WTC11 (cell line): ENCODE data around the gene FMNL1. TPM values are rescaled to one million over a fixed set of nuclear protein-coding genes. Genes with fewer than 3 reads are reported as not detected.

Experiments
- ATAC-seq: fragments of 200-7000 bp; cut with Tn5 transposase; 2 replicates; pipeline ENCODE4 v1.10.0; 2021; ENCODE audit warnings: mild to moderate bottlenecking, moderate library complexity
- CTCF ChIA-PET: fragments of 300-600 bp; sonication (Branson Sonifier 250); formaldehyde crosslinking; loops from one replicate; lab custom pipeline; 2021; ENCODE audit warnings: antibody characterized with exemption; lab: Charles Lee
- POLR2A ChIA-PET: fragments of 350-600 bp; sonication (Branson Sonifier 250); formaldehyde crosslinking; loops from one replicate; lab custom pipeline; 2021; ENCODE audit warnings: antibody characterized with exemption; lab: Charles Lee
- DNase-seq: peaks from one replicate; pipeline ENCODE4 v3.0.0; 2021; ENCODE audit warnings: low spot score
- H3K27ac Mint-ChIP-seq: 2 replicates; pipeline ENCODE4 v1.8.0; 2021; ENCODE audit warnings: mixed read lengths
- H3K27me3 Mint-ChIP-seq: 2 replicates; pipeline ENCODE4 v1.8.0; 2021; ENCODE audit warnings: low read depth, mild to moderate bottlenecking, moderate library complexity, mixed read lengths
- H3K36me3 Mint-ChIP-seq: 2 replicates; pipeline ENCODE4 v1.8.0; 2021; ENCODE audit warnings: mixed read lengths
- H3K4me1 Mint-ChIP-seq: 2 replicates; pipeline ENCODE4 v1.8.0; 2022; ENCODE audit warnings: mixed read lengths
- H3K4me3 Mint-ChIP-seq: 2 replicates; pipeline ENCODE4 v1.8.0; 2021; ENCODE audit warnings: mild to moderate bottlenecking, moderate library complexity, mixed read lengths
- H3K9me3 Mint-ChIP-seq: 2 replicates; pipeline ENCODE4 v1.8.0; 2021; ENCODE audit warnings: mixed read lengths
- AFF4 ChIP-seq: sonication (generic); formaldehyde crosslinking; IDR thresholded peaks from 2 replicates; pipeline ENCODE4 v1.8.1; 2023; ENCODE audit warnings: mild to moderate bottlenecking, missing genetic modification reagents, borderline replicate concordance
- AR ChIP-seq: fragments of 250-450 bp; sonication (Bioruptor Pico); IDR thresholded peaks from 2 replicates; pipeline ENCODE4 v1.9.0; 2021; ENCODE audit warnings: mild to moderate bottlenecking
- ATF6 ChIP-seq: sonication (generic); formaldehyde crosslinking; IDR thresholded peaks from 2 replicates; pipeline ENCODE4 v1.8.1; 2023; ENCODE audit warnings: mild to moderate bottlenecking, missing genetic modification reagents
- EMX1 ChIP-seq: fragments of 250-450 bp; sonication (Bioruptor Pico); IDR thresholded peaks from 2 replicates; pipeline ENCODE4 v1.8.0; 2021; ENCODE audit warnings: mild to moderate bottlenecking
- ERG ChIP-seq: fragments of 250-450 bp; sonication (Bioruptor Pico); IDR thresholded peaks from 2 replicates; pipeline ENCODE4 v1.8.0; 2021; ENCODE audit warnings: mild to moderate bottlenecking
- ESRRA ChIP-seq: sonication (generic); formaldehyde crosslinking; IDR thresholded peaks from 2 replicates; pipeline ENCODE4 v1.8.1; 2022; ENCODE audit warnings: mild to moderate bottlenecking, missing genetic modification reagents, borderline replicate concordance
- FOXP4 ChIP-seq: sonication (generic); formaldehyde crosslinking; IDR thresholded peaks from 2 replicates; pipeline ENCODE4 v1.8.0; 2022; ENCODE audit warnings: mild to moderate bottlenecking, missing genetic modification reagents
- HMGXB4 ChIP-seq: sonication (generic); formaldehyde crosslinking; IDR thresholded peaks from 2 replicates; pipeline ENCODE4 v1.8.1; 2023; ENCODE audit warnings: mild to moderate bottlenecking, moderate library complexity, missing genetic modification reagents
- MAX ChIP-seq: sonication (generic); formaldehyde crosslinking; IDR thresholded peaks from 2 replicates; pipeline ENCODE4 v1.8.0; 2022; ENCODE audit warnings: mild to moderate bottlenecking, missing genetic modification reagents
- MYBL2 ChIP-seq: sonication (generic); formaldehyde crosslinking; IDR thresholded peaks from 2 replicates; pipeline ENCODE4 v1.8.1; 2023; ENCODE audit warnings: mild to moderate bottlenecking, moderate library complexity, missing genetic modification reagents
- PRDM15 ChIP-seq: sonication (generic); formaldehyde crosslinking; IDR thresholded peaks from 2 replicates; pipeline ENCODE4 v1.8.0; 2022; ENCODE audit warnings: missing genetic modification reagents
- PREB ChIP-seq: sonication (generic); formaldehyde crosslinking; IDR thresholded peaks from 2 replicates; pipeline ENCODE4 v1.8.1; 2022; ENCODE audit warnings: mild to moderate bottlenecking, missing genetic modification reagents, moderate library complexity, borderline replicate concordance
- RELA ChIP-seq: sonication (generic); formaldehyde crosslinking; IDR thresholded peaks from 2 replicates; pipeline ENCODE4 v1.8.1; 2022; ENCODE audit warnings: missing genetic modification reagents, mild to moderate bottlenecking, borderline replicate concordance
- ZNF317 ChIP-seq: sonication (generic); formaldehyde crosslinking; IDR thresholded peaks from 2 replicates; pipeline ENCODE4 v1.8.1; 2023; ENCODE audit warnings: low read depth, mild to moderate bottlenecking, moderate library complexity, missing genetic modification reagents, borderline replicate concordance
- ZNF396 ChIP-seq: fragments of 250-450 bp; sonication (Bioruptor Pico); IDR thresholded peaks from 2 replicates; pipeline ENCODE4 v1.8.0; 2021; ENCODE audit warnings: mild to moderate bottlenecking, moderate library complexity, borderline replicate concordance
- total RNA-seq: library from RNA; stranded (reverse); gene quantifications from 3 replicates; pipeline ENCODE4 v1.2.3, GENCODE V29; 2021

The FMNL1 gene
- total RNA-seq, 1 experiment from 2014 or later = 5.3 TPM

GRCh38 chr17:45222014-45222288, 266 bp downstream of the FMNL1 start (continued):
- TF ChIP-seq ATF6 (CRISPR knock-in tag) (no peak), FOXP4 (CRISPR knock-in tag) (no peak), AFF4 (no peak), ERG (CRISPR knock-in tag) (no peak)

GRCh38 chr17:45222289-45222995, 757 bp downstream of the FMNL1 start:
- peaks cover 59% of the 10 kb centered on the region for H3K27me3 Mint-ChIP-seq
- ChIA-PET POLR2A (interaction anchor here (0.7 to 1.5 kb wide), 2 partner anchors 14 to 50 kb away, joined by 3 to 4 read pairs; no protein-coding TSS in a partner anchor), CTCF (interaction anchor here (0.6 to 5.9 kb wide), 11 partner anchors 9 to 206 kb away, joined by 3 to 88 read pairs (median 6); partner anchors contain the start of gene ACBD4)
- H3K4me1 Mint-ChIP-seq = peaks cover 11% of the 10 kb centered on the region; the same call in 1 of the 2 replicates
- no peaks in the 10 kb centered on the region for H3K36me3 Mint-ChIP-seq
- H3K27ac Mint-ChIP-seq = no peak overlapping the region
- H3K4me3 Mint-ChIP-seq = peak overlapping the region; percentile 72
- ATAC-seq (peak; percentile 35), DNase-seq (no peak)
- H3K9me3 Mint-ChIP-seq = no peaks in the 10 kb centered on the region
- TF ChIP-seq PREB (CRISPR knock-in tag) (no peak), ESRRA (CRISPR knock-in tag) (no peak), AR (CRISPR knock-in tag) (no peak), MYBL2 (CRISPR knock-in tag) (no peak), PRDM15 (CRISPR knock-in tag) (no peak), ZNF317 (CRISPR knock-in tag) (no peak), ZNF396 (CRISPR knock-in tag) (no peak), HMGXB4 (CRISPR knock-in tag) (no peak), RELA (no peak), MAX (no peak), EMX1 (CRISPR knock-in tag) (no peak)
